DMS 273 (cell line): ENCODE data around the gene SMIM13.

Source experiments
- DNase-seq: peaks from one replicate; lab custom pipeline; 2025; ENCODE audit not compliant: unreplicated experiment; lab: John Stamatoyannopoulos, UW

Gene SMIM13

DNA sequence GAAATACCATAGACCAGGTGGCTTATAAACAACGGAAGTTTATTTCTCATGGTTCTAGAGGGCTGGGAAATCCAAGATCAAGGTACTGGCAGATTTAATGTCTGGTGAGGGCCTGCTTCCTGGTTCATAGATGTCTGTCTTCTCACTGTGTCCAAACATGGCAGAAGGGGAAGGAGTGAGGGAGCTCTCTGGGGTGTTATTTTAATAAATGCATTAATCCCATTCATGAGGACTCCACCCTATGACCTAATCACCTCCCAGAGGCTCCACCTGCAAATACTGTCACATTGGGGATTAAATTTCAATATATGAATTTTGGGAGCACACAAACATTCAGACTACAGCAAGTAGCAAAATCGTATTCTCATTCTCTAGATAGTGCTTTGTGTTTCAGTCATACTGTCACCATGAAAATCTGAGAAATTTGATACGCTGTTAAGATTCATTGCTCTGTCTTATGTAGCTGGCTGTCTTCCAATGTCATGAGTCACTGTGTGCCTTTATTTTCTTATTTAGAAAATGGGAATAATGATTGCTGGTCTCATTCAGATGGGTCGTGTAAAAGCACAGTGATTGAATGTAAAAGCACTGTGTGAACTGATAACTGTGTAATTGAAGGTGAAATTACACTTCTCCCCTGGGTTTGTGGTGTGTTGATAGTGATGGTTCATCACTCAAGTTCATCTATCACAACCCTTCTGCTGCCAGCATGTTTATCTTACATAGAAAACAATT lies 26.8 kb downstream of the SMIM13 start:
- peak; percentile 64 for DNase-seq

DNA sequence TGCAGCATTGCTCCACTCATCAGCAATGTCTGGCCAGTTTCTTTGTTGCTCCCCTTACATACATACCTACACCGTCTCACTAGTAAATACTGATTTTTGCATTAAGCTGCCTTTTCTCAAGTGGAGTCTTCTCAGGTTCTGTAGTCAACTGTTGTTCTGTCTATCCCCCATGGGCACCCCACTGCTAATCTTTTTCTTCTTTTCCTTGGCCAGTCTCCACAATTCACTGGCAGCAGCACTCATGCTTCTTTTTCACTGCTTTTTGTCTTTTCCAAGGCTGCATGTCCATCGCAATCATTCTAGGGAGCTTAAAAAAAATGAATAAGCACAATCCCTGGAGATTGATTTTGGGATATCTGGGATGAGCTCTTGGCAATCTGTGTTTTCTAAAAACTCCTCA lies 28.2 kb downstream of the SMIM13 start:
- no peak for DNase-seq

- DNase-seq = no peak
These were observed 28.7 kb downstream of the SMIM13 start for GRCh38 chr6:11122380-11122779.

- DNase-seq = no peak
These were observed 30.3 kb downstream of the SMIM13 start for GRCh38 chr6:11123978-11124377.

GRCh38 chr6:11126876-11127275 lies 33.2 kb downstream of the SMIM13 start:
- no peak for DNase-seq

- DNase-seq = no peak
These were observed 35.0 kb downstream of the SMIM13 start for GRCh38 chr6:11128608-11129007.

DNA sequence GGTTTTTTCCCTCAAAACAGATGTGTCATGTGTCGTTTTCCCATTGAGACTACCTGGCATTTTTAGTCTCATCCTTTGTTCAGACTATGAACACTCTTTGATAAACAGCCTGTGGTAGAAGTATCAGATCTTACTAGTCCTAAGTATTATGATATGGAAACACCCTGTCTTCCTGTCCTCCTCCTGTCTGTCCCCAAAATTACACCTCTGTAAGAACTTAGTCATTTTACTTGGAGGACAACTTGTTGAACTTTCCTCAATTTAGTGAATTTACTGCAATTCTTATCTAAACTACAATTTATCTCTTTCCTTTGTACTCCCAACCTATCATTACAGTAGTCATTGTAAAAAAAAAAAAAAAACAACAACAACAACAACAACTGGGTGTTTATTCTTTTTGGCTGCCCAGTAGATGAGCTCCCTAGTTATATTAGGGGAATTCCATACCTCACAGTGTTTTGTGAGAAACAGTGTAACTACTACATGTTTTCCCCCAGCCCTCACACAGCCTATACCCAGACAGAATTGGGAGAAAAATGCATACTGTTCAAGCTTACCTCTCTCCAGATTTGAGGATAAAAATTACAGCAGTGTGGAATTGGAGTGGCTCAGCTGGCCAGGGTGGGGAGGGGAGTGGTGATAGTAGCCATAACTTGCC lies 36.4 kb downstream of the SMIM13 start:
- DNase-seq = no peak

- DNase-seq = no peak
These were observed 37.0 kb downstream of the SMIM13 start for GRCh38 chr6:11130605-11131004.

- DNase-seq = no peak
These were observed 38.7 kb downstream of the SMIM13 start for GRCh38 chr6:11132194-11132888.

GRCh38 chr6:11133281-11133680 lies 39.6 kb downstream of the SMIM13 start:
- no peak for DNase-seq

DNA sequence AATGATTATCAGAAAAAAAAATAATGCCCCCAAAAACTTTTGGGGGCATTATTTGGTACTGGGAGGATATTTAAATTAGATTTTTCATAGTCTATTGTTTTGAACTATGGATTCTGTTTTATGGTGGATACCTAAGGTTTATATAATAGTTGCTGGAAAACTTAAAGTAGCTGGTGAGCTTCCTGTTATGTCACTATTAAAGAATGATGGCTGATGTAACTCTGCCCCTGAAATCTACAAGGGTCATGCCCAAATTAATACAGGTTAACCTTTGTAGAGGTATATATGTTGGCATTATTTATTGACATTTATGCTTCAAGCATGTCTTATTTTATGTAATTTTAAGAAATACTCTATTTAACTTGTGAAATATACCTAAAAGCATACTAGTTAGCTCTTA lies 43.2 kb downstream of the SMIM13 start:
- no peak for DNase-seq

DNA sequence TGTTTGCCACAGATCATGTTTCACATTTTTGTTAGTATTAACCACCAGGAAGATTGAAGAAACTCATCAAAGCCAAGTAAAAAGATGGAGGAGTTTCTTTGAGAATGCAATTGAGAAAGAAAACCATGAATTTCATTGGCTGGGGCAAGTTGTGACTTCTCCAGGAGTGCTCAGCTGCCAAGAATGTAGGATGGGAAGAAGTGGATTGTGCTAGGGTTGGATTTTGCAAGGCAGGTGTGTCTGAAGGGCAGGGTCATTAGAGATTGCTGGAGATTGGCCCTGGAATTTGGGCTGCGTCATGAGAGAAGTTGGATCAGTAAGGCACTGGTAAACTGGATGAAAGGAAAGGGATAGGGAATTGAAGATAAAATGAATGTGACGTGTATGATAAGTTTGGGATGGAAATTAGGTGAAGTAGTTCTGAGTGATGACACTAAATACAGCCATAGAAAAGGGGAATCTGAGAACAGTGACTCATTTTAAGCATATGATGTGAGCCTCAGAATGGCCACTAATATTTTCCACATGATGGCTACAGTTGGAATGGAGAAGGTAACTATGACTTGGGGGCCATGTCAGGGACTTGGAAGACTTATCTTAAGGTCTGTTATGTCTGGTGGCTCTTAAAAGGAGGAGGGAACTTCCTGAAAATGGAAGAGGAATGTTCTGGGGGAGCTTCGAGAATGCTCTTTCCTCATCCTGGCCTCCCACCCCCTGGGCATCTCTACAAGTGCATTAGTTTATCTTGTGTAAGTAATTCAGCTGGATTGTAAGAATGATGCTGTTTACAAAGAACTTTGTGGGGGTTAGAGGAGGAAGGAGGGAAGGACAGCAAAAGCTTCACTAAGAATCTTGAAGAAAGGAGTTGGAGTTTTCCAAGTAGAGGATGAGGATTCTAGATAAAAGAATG lies 45.7 kb downstream of the SMIM13 start:
- DNase-seq = no peak

DNA sequence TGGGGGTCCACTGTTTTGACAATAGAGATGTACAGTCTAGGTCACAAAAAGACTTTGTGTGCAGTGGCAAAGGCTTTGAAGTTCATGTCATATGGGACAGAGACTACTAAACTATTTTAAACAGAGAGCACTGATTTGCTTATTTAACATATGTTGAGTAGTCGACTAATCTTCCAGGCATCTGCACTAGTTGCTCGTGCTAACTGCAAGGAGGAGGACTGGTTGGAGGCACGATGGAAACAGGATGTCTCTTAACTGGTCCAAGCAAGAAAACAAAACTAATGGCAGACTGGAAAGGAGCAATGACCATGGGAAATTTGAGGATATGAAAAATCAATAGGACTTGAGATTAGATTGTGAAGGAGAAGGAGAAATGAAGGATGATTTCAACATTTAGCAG lies 46.4 kb downstream of the SMIM13 start:
- no peak for DNase-seq

- DNase-seq = no peak
These were observed 47.7 kb downstream of the SMIM13 start for GRCh38 chr6:11141295-11141694.

GRCh38 chr6:11142296-11143027 lies 48.8 kb downstream of the SMIM13 start:
- DNase-seq = no peak

GRCh38 chr6:11143394-11144371 lies 50.0 kb downstream of the SMIM13 start:
- no peak for DNase-seq

DNA sequence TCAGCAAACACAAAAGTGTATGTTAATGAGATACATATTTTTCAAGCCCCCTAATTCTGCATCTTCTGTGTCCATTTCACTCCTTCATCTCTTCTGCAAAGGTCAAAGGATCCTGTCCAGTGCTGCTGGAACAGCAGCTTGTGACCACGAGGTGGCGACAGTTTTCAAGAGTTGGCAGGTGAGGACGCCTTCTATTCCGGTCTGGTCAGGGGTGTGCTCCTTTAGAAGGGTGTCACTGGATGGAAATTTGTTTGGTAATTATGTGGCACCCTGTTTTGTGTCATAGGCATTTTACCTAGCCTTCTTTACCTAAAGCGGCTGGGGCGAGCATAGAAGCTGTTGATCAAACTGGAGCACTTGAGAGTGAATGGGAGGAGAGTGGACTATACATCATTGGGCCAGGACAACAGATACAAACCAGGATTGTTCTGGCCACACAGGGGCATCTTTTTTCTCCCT lies 50.8 kb downstream of the SMIM13 start:
- DNase-seq = peak; percentile 83

- DNase-seq = no peak
These were observed 52.6 kb downstream of the SMIM13 start for GRCh38 chr6:11146117-11146826.

DNA sequence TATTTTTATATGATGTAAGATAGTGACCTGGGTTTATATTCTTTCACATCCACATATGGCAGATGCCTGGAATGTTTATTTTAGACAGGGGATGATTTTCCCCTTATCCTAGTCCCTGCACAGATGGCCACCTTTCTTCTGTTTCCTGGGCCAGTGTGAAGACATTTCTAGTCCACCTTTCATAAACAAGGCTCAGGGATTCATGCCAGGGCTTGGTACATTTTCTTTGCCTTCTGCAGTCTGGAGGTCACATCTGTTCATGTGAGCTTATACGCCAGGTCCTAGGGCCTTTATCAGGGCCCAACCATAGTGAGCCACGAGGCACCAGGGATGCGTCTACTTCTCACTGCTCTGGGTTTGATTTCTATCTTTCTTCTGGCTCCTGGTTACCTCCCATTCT lies 55.9 kb downstream of the SMIM13 start:
- peak; percentile 90 for DNase-seq
